Measurements from ENCODE around the gene AP3S2.
"Not testable (repeated sequence)": the region's sequence is repeated elsewhere in the genome, so short reads cannot be mapped to it uniquely, and the experiment has no call there.

The AP3S2 gene

GRCh38 chr15:89801471-89802195 lies 92.2 kb downstream of the AP3S2 start:
- no peak for DNase-seq

- no peak for DNase-seq
Observed at GRCh38 chr15:89799918-89800498, 93.8 kb downstream of the AP3S2 start.

- no peak for DNase-seq
Observed at GRCh38 chr15:89799011-89799911, 94.5 kb downstream of the AP3S2 start.

DNA sequence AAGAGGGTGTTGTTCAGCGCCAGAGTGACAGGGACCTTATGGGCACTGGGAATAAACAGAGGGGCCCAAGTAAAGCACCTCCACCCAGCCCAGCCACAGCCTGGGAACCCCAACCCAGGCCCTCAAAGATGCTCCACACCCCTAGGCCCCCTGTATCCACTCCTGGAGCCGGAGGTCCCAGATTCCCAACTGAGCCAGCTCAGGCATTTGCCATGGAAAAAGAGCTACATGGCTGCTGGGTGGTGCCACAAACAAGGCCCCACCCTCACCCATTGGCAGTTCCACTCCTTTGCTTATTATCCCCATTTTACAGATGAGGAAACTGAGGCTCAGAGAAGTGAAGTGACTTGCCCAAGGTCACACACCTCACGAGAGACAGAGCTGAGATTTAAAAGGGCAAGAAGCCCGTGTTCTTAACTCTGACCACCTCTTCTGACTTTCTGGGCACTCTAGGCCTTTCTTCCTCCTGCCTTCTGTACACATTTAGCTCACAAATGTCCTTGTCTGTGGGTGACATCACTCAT lies 96.1 kb downstream of the AP3S2 start:
- DNase-seq, result no peak

GRCh38 chr15:89795996-89796395 lies 97.8 kb downstream of the AP3S2 start:
- no peak for DNase-seq

GRCh38 chr15:89794627-89795241 lies 99.1 kb downstream of the AP3S2 start:
- no peak for DNase-seq

- no peak for DNase-seq
Observed at GRCh38 chr15:89792106-89792805, 101.5 kb downstream of the AP3S2 start.

DNA sequence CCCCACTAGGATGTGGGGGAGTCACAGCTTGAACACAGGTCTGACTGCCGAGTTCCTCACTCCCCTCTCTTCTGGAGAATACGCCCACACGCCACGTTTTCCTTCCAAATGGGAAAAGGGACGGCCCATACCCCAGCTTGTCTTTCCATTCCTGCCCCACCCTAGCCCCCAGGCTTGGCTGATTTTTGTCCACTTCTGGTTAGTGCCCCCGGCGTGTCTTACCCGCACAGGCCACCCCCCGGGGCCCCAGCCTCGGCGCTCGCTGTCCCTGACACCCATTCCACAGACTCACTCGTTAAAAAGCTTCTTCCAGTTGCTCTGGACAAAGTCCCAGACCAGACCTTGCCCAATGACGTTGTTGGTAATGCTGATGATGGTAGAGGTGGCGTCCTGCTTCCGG lies 103.1 kb downstream of the AP3S2 start:
- no peak for DNase-seq

DNA sequence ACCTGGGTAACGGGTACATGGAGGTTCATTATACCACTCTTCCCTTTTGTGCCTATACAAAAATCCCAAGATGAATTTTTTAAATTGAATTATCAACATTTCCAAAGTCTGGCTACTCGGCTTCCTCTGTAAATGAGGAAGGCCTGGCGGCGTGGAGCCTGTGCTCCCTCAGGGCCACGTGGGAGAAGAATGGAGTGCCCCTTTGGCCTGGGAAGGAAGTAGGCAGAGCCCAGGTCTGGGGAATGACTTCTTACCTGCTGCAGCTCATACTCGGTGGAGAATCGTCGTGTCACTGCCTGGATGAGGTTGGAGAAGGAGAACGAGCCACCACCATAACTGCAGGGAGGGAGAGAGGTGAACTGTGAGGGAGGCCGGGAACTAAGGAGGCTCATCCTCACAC lies 103.6 kb downstream of the AP3S2 start:
- no peak for DNase-seq

DNA sequence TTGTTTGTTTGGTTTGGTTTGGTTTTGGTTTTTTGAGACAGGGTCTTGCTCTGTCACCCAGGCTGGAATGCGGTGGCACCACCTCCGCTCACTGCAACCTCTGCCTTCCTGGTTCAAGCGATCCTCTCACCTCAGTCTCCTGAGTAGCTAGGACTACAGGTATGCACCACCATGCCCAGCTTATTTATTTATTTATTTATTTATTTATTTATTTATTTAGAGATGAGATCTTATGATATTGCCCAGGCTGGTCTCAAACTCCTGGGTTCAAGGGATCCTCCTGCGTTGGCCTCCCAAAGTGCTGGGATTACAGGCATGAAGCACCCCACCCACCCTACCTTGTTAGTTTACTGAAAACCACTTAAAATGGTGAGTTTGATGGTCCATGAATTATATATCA lies 105.2 kb downstream of the AP3S2 start:
- DNase-seq, result not testable (repeated sequence)

GRCh38 chr15:89787944-89788343 lies 105.8 kb downstream of the AP3S2 start:
- no peak for DNase-seq

DNA sequence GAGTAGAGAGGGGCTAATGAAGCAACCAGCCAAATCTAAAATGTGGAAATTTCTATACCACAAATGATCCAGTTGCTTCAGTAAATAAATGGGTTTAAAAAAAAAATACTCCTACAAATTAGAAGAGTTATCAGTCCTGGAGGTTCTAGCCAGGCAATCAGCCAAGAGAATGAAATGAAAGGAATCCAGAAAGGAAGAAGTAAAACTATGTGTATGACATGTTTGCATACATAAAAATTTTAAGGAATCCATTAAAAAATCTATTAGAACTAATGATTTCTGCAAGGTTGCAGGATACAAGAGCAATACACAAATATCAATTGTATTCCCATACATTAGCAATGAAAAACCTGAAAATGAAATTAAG lies 108.0 kb downstream of the AP3S2 start:
- DNase-seq, result no peak

DNA sequence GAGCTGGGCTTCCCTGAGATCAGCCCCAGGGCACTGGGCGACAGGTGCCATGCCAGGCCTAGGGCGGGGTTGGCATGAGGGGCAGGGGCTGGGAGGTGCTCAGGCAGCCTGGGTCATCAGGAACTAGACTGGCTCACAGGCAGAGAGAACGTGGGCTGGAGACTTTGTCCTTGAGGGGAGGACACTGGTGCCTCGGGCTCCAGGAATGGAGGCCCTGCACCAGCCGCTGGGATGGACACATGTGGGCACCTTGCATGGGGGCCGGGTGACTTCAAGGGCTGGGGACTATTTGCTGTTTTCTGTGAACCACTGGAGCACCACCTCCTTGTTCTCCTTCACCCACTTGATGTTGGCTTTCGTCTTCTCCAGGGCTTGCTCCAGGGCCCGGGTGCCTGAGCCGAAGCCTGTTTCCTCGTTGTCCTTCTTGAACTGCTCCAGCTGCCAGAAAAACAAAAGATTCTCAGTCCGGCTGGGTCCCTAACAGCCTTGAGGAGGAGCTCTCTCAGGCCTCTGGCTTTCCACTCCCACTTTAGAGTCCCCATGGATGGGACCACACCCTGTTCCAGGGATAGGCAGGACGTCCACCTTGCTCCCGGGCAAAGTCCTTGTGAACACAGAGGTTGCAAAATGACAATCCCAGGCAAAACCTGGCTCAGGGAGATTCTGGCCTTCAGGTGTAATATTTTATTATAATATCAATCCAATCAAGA lies 108.6 kb downstream of the AP3S2 start:
- DNase-seq, result no peak

- DNase-seq, result no peak
Observed at GRCh38 chr15:89784686-89784960, 109.2 kb downstream of the AP3S2 start.

- DNase-seq, result no peak
Observed at GRCh38 chr15:89783861-89784685, 109.7 kb downstream of the AP3S2 start.

GRCh38 chr15:89783111-89783860 lies 110.5 kb downstream of the AP3S2 start:
- DNase-seq, result no peak

- DNase-seq, result not testable (repeated sequence)
Observed at GRCh38 chr15:89782619-89782950, 111.2 kb downstream of the AP3S2 start.

DNA sequence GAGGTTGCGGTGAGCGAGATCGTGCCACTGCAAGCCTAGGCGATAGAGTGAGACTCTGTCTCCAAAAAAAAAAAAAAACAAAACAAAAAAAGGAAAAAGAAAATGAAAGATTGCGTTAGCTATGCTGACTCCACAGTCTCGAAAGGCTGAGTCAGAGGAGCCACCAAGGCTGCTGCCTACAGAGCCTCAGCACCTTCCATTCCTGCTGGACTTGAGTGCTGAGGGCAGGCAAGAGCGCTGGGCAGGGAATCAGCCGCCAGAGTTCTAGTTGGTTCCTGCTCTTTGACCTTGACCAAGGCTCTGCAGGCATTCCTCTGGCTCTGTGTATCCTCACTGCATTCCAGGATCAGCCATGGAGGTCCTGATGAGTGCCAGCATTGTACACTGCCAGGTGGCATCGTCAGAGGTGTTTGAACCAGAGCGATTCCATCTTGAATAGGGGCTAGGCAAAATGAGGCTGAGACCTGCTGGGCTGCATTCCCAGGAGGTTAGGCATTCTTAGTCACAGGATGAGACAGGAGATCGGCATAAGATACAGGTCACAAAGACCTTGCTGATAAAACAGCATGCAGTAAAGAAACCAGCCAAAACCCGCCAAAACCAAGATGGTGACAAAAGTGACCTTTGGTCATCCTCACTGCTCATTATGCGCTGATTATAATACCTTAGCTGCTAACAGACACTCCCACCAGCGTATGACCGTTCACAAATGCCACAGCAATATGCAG lies 111.7 kb downstream of the AP3S2 start:
- DNase-seq, result no peak

GRCh38 chr15:89781055-89781454 lies 112.7 kb downstream of the AP3S2 start:
- DNase-seq, result no peak
